Uterus (tissue), 4 donors: ENCODE results near the gene OAT. TPM values are rescaled to one million over a fixed set of nuclear protein-coding genes. Genes with fewer than 3 reads are reported as not detected.

Experiments
- DNase-seq, 2 donors: peaks; one replicate each; pipeline ENCODE4 v3.0.0-alpha.2; 2019 to 2020
- H3K27ac ChIP-seq, 2 donors: fragments of 200-600 bp; sonication (generic); 1 replicate in 1 of 2; 2 replicates in 1 of 2; pipeline ENCODE4 v1.5.1; 2016 to 2018
- H3K27me3 ChIP-seq, 2 donors: fragments of 200-600 bp; sonication (generic); one replicate each; pipeline ENCODE4 v1.5.1; 2018 to 2019; ENCODE audit warnings: control low read depth in 1 of 2
- H3K36me3 ChIP-seq, 2 donors: fragments of 200-600 bp; sonication (generic); one replicate each; pipeline ENCODE4 v1.5.1; 2019; ENCODE audit warnings: control low read depth in 1 of 2
- H3K4me1 ChIP-seq, 2 donors: fragments of 200-600 bp; sonication (generic); one replicate each; pipeline ENCODE4 v1.5.1; 2018 to 2019; ENCODE audit warnings: control low read depth in 1 of 2
- H3K4me3 ChIP-seq, 2 donors: fragments of 200-600 bp; sonication (generic); 1 replicate in 1 of 2; 2 replicates in 1 of 2; pipeline ENCODE4 v1.5.1; 2018 to 2019; ENCODE audit warnings: mild to moderate bottlenecking in 1 of 2
- H3K9me3 ChIP-seq, 2 donors: fragments of 200-600 bp; sonication (generic); one replicate each; pipeline ENCODE4 v1.5.1; 2019; ENCODE audit warnings: control low read depth in 1 of 2
- POLR2A ChIP-seq, 2 donors: fragments of 450-650 bp; IDR thresholded peaks; one replicate each; pipeline ENCODE4 v1.6.1; 2016; ENCODE audit warnings: antibody characterized with exemption in 2 of 2, mild to moderate bottlenecking in 1 of 2, moderate library complexity in 1 of 2
- intact Hi-C: fragments of 100-400 bp; cut with DNase I; formaldehyde crosslinking; loops from one replicate; pipeline ENCODE4 v1.15.1; 2023; ENCODE audit warnings: low total_unique reads
- total RNA-seq, 4 donors: library from RNA; depleted of rRNA in 3 of 4; stranded (reverse); fragments of >200 nt in 3 of 4; gene quantifications; one replicate each; pipeline versions ENCODE4 v1.1.0 to v1.2.4, GENCODE V29; 2014 to 2023
- TF ChIP-seq, protein P1 (sequence below), 4 experiments: fragments of 200-600 bp in 2 of 4; fragments of 450-650 bp in 2 of 4; sonication (generic) in 2 of 4; IDR thresholded peaks; one replicate each; pipeline ENCODE4 v1.5.1; 2016 to 2019; ENCODE audit warnings: antibody characterized with exemption in 4 of 4, mild to moderate bottlenecking in 2 of 4, moderate library complexity in 1 of 4
- donor health status: DM: yes; HTN: yes; CAD: no.

Gene OAT
- total RNA-seq, 4 donors from 2014 or later = 75.3 to 175 (median 97.6) TPM

DNA sequence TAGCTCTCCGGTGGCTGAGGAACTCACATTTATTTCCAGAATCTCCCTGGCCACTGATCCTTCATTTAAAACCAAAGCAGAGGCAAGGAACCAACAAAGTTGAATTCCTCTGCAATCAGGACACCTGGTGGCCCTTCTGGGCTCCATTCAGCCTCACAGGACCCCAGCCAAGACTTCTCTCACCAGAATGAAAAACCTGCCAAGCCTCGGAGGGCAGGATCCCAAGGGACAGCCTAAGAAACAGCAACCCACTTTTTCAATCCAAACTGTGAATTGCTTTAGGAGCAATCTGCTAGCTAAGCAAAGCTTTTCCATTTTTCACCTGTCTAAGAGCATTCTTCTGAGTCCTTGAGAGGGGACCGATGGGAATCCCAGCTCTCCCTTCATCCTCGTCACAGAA, 34.6 kb downstream of the OAT start:
- TF ChIP-seq, protein P1, sequence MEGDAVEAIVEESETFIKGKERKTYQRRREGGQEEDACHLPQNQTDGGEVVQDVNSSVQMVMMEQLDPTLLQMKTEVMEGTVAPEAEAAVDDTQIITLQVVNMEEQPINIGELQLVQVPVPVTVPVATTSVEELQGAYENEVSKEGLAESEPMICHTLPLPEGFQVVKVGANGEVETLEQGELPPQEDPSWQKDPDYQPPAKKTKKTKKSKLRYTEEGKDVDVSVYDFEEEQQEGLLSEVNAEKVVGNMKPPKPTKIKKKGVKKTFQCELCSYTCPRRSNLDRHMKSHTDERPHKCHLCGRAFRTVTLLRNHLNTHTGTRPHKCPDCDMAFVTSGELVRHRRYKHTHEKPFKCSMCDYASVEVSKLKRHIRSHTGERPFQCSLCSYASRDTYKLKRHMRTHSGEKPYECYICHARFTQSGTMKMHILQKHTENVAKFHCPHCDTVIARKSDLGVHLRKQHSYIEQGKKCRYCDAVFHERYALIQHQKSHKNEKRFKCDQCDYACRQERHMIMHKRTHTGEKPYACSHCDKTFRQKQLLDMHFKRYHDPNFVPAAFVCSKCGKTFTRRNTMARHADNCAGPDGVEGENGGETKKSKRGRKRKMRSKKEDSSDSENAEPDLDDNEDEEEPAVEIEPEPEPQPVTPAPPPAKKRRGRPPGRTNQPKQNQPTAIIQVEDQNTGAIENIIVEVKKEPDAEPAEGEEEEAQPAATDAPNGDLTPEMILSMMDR (IDR thresholded peaks at IDR 0.05) = no peak
- no peaks in the 10 kb centered on the region for H3K36me3 ChIP-seq
- intact Hi-C loops = no loop called here

DNA sequence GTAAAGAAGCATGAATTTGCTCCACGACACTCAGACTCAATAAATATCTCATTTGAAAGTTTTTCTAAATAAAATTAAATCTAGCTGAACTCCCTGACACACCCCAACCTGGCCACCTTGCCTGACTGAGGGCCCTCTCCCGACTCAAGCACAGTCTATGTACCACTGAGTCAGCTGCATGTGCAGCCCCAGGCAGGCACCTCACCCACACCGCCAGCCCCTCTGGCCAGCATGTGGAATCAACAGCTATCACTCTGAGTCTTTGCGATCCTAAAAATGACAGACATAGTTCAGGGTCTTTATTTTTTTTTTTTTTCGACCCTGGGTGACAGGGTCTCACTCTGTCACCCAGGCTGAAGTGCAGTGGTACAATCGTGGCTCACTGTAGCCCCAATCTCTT, 35.2 kb downstream of the OAT start:
- TF ChIP-seq POLR2A (IDR thresholded peaks at IDR 0.05) = no peak
- TF ChIP-seq, protein P1 (IDR thresholded peaks at IDR 0.05) = no peak
- H3K4me3 ChIP-seq = no peak overlapping the region
- H3K27me3 ChIP-seq = no peaks in the 10 kb centered on the region
- no peaks in the 10 kb centered on the region for H3K9me3 ChIP-seq
- H3K4me1 ChIP-seq = no peaks in the 10 kb centered on the region
- no peak for DNase-seq
- no peak overlapping the region for H3K27ac ChIP-seq
- intact Hi-C loops = no loop called here
- H3K36me3 ChIP-seq = no peaks in the 10 kb centered on the region

More for the DNA sequence above, 34.6 kb downstream of the OAT start:
- no peaks in the 10 kb centered on the region for H3K27me3 ChIP-seq
- no peak overlapping the region for H3K27ac ChIP-seq
- H3K9me3 ChIP-seq = no peaks in the 10 kb centered on the region
- H3K4me1 ChIP-seq = peaks cover 0 to 4% of the 10 kb centered on the region in 2 donors
- no peak overlapping the region for H3K4me3 ChIP-seq
- no peak for DNase-seq

DNA sequence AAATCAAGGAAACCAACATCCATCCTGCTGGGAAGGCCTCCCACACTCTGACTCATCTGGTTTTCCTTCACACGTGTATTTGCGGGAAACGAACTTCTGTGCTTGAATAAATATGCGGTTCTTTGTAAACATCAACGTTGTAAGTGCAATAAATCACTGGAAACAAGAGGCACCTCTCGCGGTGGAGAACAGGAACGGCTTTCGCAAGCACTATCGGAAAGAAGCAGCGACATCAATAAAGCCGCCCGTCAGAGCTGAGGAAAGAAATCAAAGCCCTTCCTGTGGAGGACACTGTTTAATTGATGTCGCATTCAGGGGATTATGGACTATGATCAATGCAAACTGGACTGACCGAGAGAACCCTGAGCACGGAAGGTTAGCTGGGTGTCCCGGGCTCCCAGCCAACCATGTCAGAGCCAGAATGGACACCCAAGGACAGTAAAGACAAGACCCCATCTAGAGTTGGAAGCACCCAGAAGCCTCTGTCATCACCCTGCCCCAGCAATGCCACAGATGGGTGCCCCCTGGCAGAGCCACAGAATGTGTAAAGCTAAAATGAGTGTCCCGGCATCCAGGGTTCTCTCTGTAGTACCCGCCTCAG, 37.6 kb downstream of the OAT start:
- no peaks in the 10 kb centered on the region for H3K36me3 ChIP-seq
- no peaks in the 10 kb centered on the region for H3K27me3 ChIP-seq
- no peak for DNase-seq
- no peak overlapping the region for H3K4me3 ChIP-seq
- H3K4me1 ChIP-seq = no peaks in the 10 kb centered on the region
- no peak overlapping the region for H3K27ac ChIP-seq
- intact Hi-C loops = no loop called here
- no peak for TF ChIP-seq POLR2A (IDR thresholded peaks at IDR 0.05)
- TF ChIP-seq, protein P1 (IDR thresholded peaks at IDR 0.05) = no peak
- H3K9me3 ChIP-seq = no peaks in the 10 kb centered on the region

DNA sequence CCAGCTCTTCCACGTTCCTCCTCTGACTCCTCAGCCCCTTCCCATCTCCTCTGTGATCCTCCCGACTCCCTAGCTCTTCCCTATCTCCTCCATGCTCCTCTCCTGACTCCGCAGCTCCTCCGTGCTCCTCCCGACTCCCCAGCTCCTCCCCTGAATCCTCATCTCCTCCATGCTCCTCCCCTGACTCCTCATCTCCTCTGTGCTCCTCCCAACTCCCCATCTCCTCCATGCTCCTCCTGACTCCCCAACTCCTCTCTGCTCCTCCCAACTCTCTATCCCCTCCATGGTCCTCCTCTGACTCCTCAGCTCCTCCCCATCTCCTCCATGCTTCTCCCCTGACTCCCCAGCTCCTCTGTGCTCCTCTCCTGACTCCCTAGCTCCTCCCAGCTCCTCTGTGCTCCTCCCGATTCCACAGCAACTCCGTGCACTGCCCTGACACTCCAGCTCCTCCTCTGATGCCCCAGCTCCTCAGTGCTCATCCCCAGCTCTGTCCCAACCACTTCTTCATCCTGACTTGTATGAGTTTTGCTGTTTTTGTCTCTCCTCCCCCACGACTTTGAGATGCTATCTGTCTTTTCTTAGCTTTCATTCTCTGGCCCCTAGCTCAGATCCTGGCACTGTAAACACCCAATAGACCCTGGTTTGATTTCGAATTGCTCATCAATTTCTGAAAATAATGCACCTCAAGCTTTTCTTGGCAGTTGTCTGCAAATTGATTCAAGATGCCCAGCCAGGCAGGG, 38.3 kb downstream of the OAT start:
- Histone ChIP-seq H3K4me3 (no peak overlapping the region), H3K4me1 (no peaks in the 10 kb centered on the region), H3K36me3 (no peaks in the 10 kb centered on the region), H3K27me3 (no peaks in the 10 kb centered on the region), H3K9me3 (no peaks in the 10 kb centered on the region), H3K27ac (no peak overlapping the region)
- TF ChIP-seq POLR2A (IDR thresholded peaks at IDR 0.05) = no peak
- TF ChIP-seq, protein P1 (IDR thresholded peaks at IDR 0.05) = no peak
- intact Hi-C loops = no loop called here
- DNase-seq = no peak

DNA sequence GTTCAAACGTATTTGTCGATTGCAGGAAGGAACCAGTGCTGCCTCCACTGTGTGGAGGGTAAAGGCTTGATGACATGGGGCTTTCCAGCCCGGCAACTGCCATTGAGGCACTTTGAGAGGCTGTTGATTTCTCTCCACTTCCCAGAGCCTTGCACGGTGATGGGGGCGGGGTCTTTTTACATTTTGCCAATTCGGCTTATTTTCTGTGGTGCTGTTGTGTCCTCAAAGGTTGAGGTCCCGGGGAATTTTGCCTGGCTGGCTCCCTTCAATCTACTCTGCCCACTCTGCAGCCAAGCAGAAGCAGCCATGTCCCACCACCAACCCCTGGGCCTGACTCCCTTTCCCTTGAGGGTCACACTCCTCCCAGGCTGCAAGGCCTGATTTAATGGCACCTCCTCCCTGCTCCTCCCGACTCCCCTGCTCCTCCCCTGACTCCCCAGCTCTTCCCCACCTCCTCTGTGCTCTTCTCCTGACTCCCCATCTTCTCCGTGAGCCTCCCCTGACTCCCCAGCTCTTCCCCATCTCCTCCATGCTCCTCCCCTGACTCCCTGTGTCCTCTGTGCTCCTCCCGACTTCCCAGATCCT, 39.0 kb downstream of the OAT start:
- intact Hi-C loops = no loop called here
- Histone ChIP-seq H3K36me3 (no peaks in the 10 kb centered on the region), H3K4me1 (no peaks in the 10 kb centered on the region), H3K27ac (no peak overlapping the region), H3K27me3 (no peaks in the 10 kb centered on the region), H3K9me3 (no peaks in the 10 kb centered on the region), H3K4me3 (no peak overlapping the region)
- TF ChIP-seq, protein P1 (IDR thresholded peaks at IDR 0.05) = no peak
- TF ChIP-seq POLR2A (IDR thresholded peaks at IDR 0.05) = no peak
- no peak for DNase-seq
